A549 (cell line): ENCODE data around the gene CCDC92B.

Experiments used
- CTCF ChIP-seq: fragments of >200 bp; sonication (Bioruptor Twin); formaldehyde crosslinking; IDR thresholded peaks from 3 replicates; pipeline ENCODE4 v1.5.1; 2016
- EP300 ChIP-seq, 2 experiments: fragments of >200 bp; sonication (Bioruptor Twin); formaldehyde crosslinking; IDR thresholded peaks; 2 replicates in 1 of 2; 3 replicates in 1 of 2; pipeline ENCODE4 v1.6.1; 2016 to 2017
- ESRRA ChIP-seq: fragments of 150-350 bp; IDR thresholded peaks from 2 replicates; pipeline ENCODE4 v1.6.1; 2014; ENCODE audit warnings: mild to moderate bottlenecking, low read length, borderline replicate concordance
- FOSL2 ChIP-seq, 2 experiments: fragments of 450-650 bp in 1 of 2; fragments of >200 bp in 1 of 2; sonication (Bioruptor Twin) in 1 of 2; formaldehyde crosslinking; IDR thresholded peaks; 2 replicates each; pipeline versions ENCODE4 v1.5.0 to v1.6.1; 2016 to 2020; ENCODE audit warnings: mild to moderate bottlenecking in 1 of 2, moderate library complexity in 1 of 2
- JUNB ChIP-seq: fragments of >200 bp; sonication (Bioruptor Twin); formaldehyde crosslinking; IDR thresholded peaks from 2 replicates; pipeline ENCODE4 v1.6.1; 2016
- KDM1A ChIP-seq: fragments of 200-600 bp; sonication (generic); IDR thresholded peaks from 2 replicates; pipeline ENCODE4 v1.6.1; 2016; ENCODE audit warnings: low read depth, mild to moderate bottlenecking
- KDM5A ChIP-seq: fragments of 200-600 bp; sonication (generic); IDR thresholded peaks from 2 replicates; pipeline ENCODE4 v1.6.1; 2016; ENCODE audit warnings: antibody characterized with exemption, mild to moderate bottlenecking
- MAX ChIP-seq: IDR thresholded peaks from 2 replicates; pipeline ENCODE4 v1.6.1; 2012
- POLR2A ChIP-seq: IDR thresholded peaks from 2 replicates; pipeline ENCODE4 v1.6.1; 2012; ENCODE audit warnings: mild to moderate bottlenecking, low read length
- REST ChIP-seq: fragments of 200-600 bp; sonication (generic); IDR thresholded peaks from 2 replicates; pipeline ENCODE4 v1.6.1; 2016; ENCODE audit warnings: antibody characterized with exemption, mild to moderate bottlenecking, moderate library complexity
- RFX5 ChIP-seq: fragments of 450-650 bp; IDR thresholded peaks from 2 replicates; pipeline ENCODE4 v1.7.1; 2014; ENCODE audit warnings: antibody characterized with exemption, mild to moderate bottlenecking, moderate library complexity
- SMC3 ChIP-seq: fragments of >200 bp; sonication (Bioruptor Twin); formaldehyde crosslinking; IDR thresholded peaks from 3 replicates; pipeline ENCODE4 v1.6.1; 2018; ENCODE audit warnings: inconsistent platforms
- USF2 ChIP-seq: fragments of 450-650 bp; IDR thresholded peaks from 2 replicates; pipeline ENCODE4 v1.6.1; 2014; ENCODE audit warnings: antibody characterized with exemption

- TF ChIP-seq CTCF (no peak), POLR2A (no peak), JUNB (no peak), MAX (no peak), SMC3 (no peak), USF2 (no peak), KDM1A (no peak), EP300 (IDR thresholded peaks at IDR 0.05) (no peak), KDM5A (no peak), ESRRA (no peak), FOSL2 (IDR thresholded peaks at IDR 0.05) (no peak), FOSL2 (CRISPR knock-in tag; IDR thresholded peaks at IDR 0.05) (no peak), RFX5 (no peak), REST (no peak)
Measured at GRCh38 chr17:2737693-2738092, 11.8 kb downstream of the CCDC92B start.
